WTC11 (cell line): ENCODE data around the gene SEBOX. TPM values are rescaled to one million over a fixed set of nuclear protein-coding genes. Genes with fewer than 3 reads are reported as not detected.

ENCODE experiments used
- ATAC-seq: fragments of 200-7000 bp; cut with Tn5 transposase; 2 replicates; pipeline ENCODE4 v1.10.0; 2021; ENCODE audit warnings: mild to moderate bottlenecking, moderate library complexity
- CTCF ChIA-PET: fragments of 300-600 bp; sonication (Branson Sonifier 250); formaldehyde crosslinking; loops from one replicate; lab custom pipeline; 2021; ENCODE audit warnings: antibody characterized with exemption; lab: Charles Lee
- POLR2A ChIA-PET: fragments of 350-600 bp; sonication (Branson Sonifier 250); formaldehyde crosslinking; loops from one replicate; lab custom pipeline; 2021; ENCODE audit warnings: antibody characterized with exemption; lab: Charles Lee
- DNase-seq: peaks from one replicate; pipeline ENCODE4 v3.0.0; 2021; ENCODE audit warnings: low spot score
- H3K27ac Mint-ChIP-seq: 2 replicates; pipeline ENCODE4 v1.8.0; 2021; ENCODE audit warnings: mixed read lengths
- H3K27me3 Mint-ChIP-seq: 2 replicates; pipeline ENCODE4 v1.8.0; 2021; ENCODE audit warnings: low read depth, mild to moderate bottlenecking, moderate library complexity, mixed read lengths
- H3K36me3 Mint-ChIP-seq: 2 replicates; pipeline ENCODE4 v1.8.0; 2021; ENCODE audit warnings: mixed read lengths
- H3K4me1 Mint-ChIP-seq: 2 replicates; pipeline ENCODE4 v1.8.0; 2022; ENCODE audit warnings: mixed read lengths
- H3K4me3 Mint-ChIP-seq: 2 replicates; pipeline ENCODE4 v1.8.0; 2021; ENCODE audit warnings: mild to moderate bottlenecking, moderate library complexity, mixed read lengths
- H3K9me3 Mint-ChIP-seq: 2 replicates; pipeline ENCODE4 v1.8.0; 2021; ENCODE audit warnings: mixed read lengths
- AFF4 ChIP-seq: sonication (generic); formaldehyde crosslinking; IDR thresholded peaks from 2 replicates; pipeline ENCODE4 v1.8.1; 2023; ENCODE audit warnings: mild to moderate bottlenecking, missing genetic modification reagents, borderline replicate concordance
- ATF6 ChIP-seq: sonication (generic); formaldehyde crosslinking; IDR thresholded peaks from 2 replicates; pipeline ENCODE4 v1.8.1; 2023; ENCODE audit warnings: mild to moderate bottlenecking, missing genetic modification reagents
- E2F4 ChIP-seq: sonication (generic); formaldehyde crosslinking; IDR thresholded peaks from 2 replicates; pipeline ENCODE4 v1.8.1; 2022; ENCODE audit warnings: low read depth, mild to moderate bottlenecking, moderate library complexity, missing genetic modification reagents, borderline replicate concordance
- HMGA2 ChIP-seq: fragments of 250-450 bp; sonication (Bioruptor Pico); IDR thresholded peaks from 2 replicates; pipeline ENCODE4 v1.4.0; 2021; ENCODE audit warnings: mild to moderate bottlenecking, moderate library complexity
- MYBL2 ChIP-seq: sonication (generic); formaldehyde crosslinking; IDR thresholded peaks from 2 replicates; pipeline ENCODE4 v1.8.1; 2023; ENCODE audit warnings: mild to moderate bottlenecking, moderate library complexity, missing genetic modification reagents
- NFATC4 ChIP-seq: fragments of 250-450 bp; sonication (Bioruptor Pico); IDR thresholded peaks from 2 replicates; pipeline ENCODE4 v1.9.0; 2021; ENCODE audit warnings: mild to moderate bottlenecking
- PREB ChIP-seq: sonication (generic); formaldehyde crosslinking; IDR thresholded peaks from 2 replicates; pipeline ENCODE4 v1.8.1; 2022; ENCODE audit warnings: mild to moderate bottlenecking, missing genetic modification reagents, moderate library complexity, borderline replicate concordance
- RORB ChIP-seq: fragments of 250-450 bp; sonication (Bioruptor Pico); IDR thresholded peaks from 2 replicates; pipeline ENCODE4 v1.9.0; 2021; ENCODE audit warnings: mild to moderate bottlenecking
- SOX15 ChIP-seq: fragments of 250-450 bp; sonication (Bioruptor Pico); IDR thresholded peaks from 2 replicates; pipeline ENCODE4 v1.9.0; 2021; ENCODE audit warnings: mild to moderate bottlenecking
- TEAD1 ChIP-seq: sonication (generic); formaldehyde crosslinking; IDR thresholded peaks from 2 replicates; pipeline ENCODE4 v1.8.0; 2022; ENCODE audit warnings: mild to moderate bottlenecking, missing genetic modification reagents
- USF2 ChIP-seq: sonication (generic); formaldehyde crosslinking; IDR thresholded peaks from 2 replicates; pipeline ENCODE4 v1.8.1; 2023; ENCODE audit warnings: mild to moderate bottlenecking, missing genetic modification reagents, moderate library complexity
- ZNF232 ChIP-seq: sonication (generic); formaldehyde crosslinking; IDR thresholded peaks from 2 replicates; pipeline ENCODE4 v1.8.0; 2022; ENCODE audit warnings: mild to moderate bottlenecking, missing genetic modification reagents
- total RNA-seq: library from RNA; stranded (reverse); gene quantifications from 3 replicates; pipeline ENCODE4 v1.2.3, GENCODE V29; 2021

The SEBOX gene
- total RNA-seq, 1 experiment from 2014 or later, result not detected

- TF ChIP-seq USF2, result peak; percentile 99
- no peak for TF ChIP-seq SOX15 (CRISPR knock-in tag)
Observed at GRCh38 chr17:28357061-28357900, 7.7 kb downstream of the SEBOX start, which contains the start of gene POLDIP2 (continued).

GRCh38 chr17:28350271-28350670 lies 14.7 kb downstream of the SEBOX start:
- ChIA-PET CTCF (interaction anchor here (1.0 kb wide), 1 partner anchor 15 kb away, joined by 3 read pairs; the partner anchor contains the start of genes IFT20 and TNFAIP1), POLR2A (no interaction called here)
- TF ChIP-seq HMGA2, result no peak
- no peak for TF ChIP-seq NFATC4
- no peak for TF ChIP-seq ATF6
- no peak for TF ChIP-seq RORB (CRISPR knock-in tag)
- Mint-ChIP-seq H3K27me3 (no peaks in the 10 kb centered on the region), H3K4me3 (no peak overlapping the region), H3K9me3 (no peaks in the 10 kb centered on the region), H3K4me1 (peaks cover 6% of the 10 kb centered on the region; the same call in 1 of the 2 replicates), H3K27ac (no peak overlapping the region), H3K36me3 (peaks cover 70% of the 10 kb centered on the region)
- DNase-seq (no peak), ATAC-seq (no peak)

GRCh38 chr17:28348979-28349378 lies 16.0 kb downstream of the SEBOX start:
- H3K36me3 Mint-ChIP-seq, result peaks cover 59% of the 10 kb centered on the region
- DNase-seq (no peak), ATAC-seq (no peak)
- ChIA-PET POLR2A (no interaction called here), CTCF (interaction anchor here (1.4 kb wide), 1 partner anchor 68 kb away, joined by 6 read pairs; no protein-coding TSS in a partner anchor)
- H3K4me3 Mint-ChIP-seq, result no peak overlapping the region
- peaks cover 6% of the 10 kb centered on the region; the same call in 1 of the 2 replicates for H3K4me1 Mint-ChIP-seq
- H3K27ac Mint-ChIP-seq, result no peak overlapping the region
- TF ChIP-seq RORB (CRISPR knock-in tag) (no peak), ZNF232 (no peak), E2F4 (no peak), AFF4 (CRISPR knock-in tag) (no peak), USF2 (no peak), PREB (CRISPR knock-in tag) (no peak), TEAD1 (CRISPR knock-in tag) (no peak), MYBL2 (CRISPR knock-in tag) (no peak)
- H3K27me3 Mint-ChIP-seq, result no peaks in the 10 kb centered on the region
- H3K9me3 Mint-ChIP-seq, result no peaks in the 10 kb centered on the region
